CD14-positive monocyte (primary cell): ENCODE data around the gene ZNF335. TPM values are rescaled to one million over a fixed set of nuclear protein-coding genes. Genes with fewer than 3 reads are reported as not detected.

Experiments
- DNase-seq, 3 donors: peaks; one replicate each; pipeline ENCODE4 v3.0.0-alpha.2; 2011 to 2022
- H2AFZ ChIP-seq: 2 replicates; pipeline ENCODE4 v1.6.0; 2012; ENCODE audit warnings: mild to moderate bottlenecking, low read depth, low read length, inconsistent platforms; ENCODE audit not compliant: insufficient read depth, poor library complexity, severe bottlenecking
- H3K27ac ChIP-seq, 2 donors: 1 replicate in 1 of 2; 2 replicates in 1 of 2; pipeline ENCODE4 v1.5.1; 2012 to 2013; ENCODE audit warnings: low read length in 2 of 2, control low read depth in 1 of 2, inconsistent platforms in 1 of 2, low read depth in 1 of 2, mild to moderate bottlenecking in 1 of 2
- H3K27me3 ChIP-seq, 2 donors: one replicate each; pipeline versions ENCODE4 v1.6.0 to v1.6.1; 2011 to 2013; ENCODE audit warnings: low read length in 2 of 2; ENCODE audit not compliant: control insufficient read depth in 2 of 2, insufficient read depth in 2 of 2
- H3K36me3 ChIP-seq, 2 donors: replicated peaks in 1 of 2; 1 replicate in 1 of 2; 2 replicates in 1 of 2; pipeline versions ENCODE4 v1.5.1 to v1.6.1; 2012 to 2013; ENCODE audit warnings: low read length in 2 of 2, control low read depth in 1 of 2, inconsistent platforms in 1 of 2, mild to moderate bottlenecking in 1 of 2; ENCODE audit not compliant: insufficient read depth in 2 of 2, control insufficient read depth in 1 of 2
- H3K4me1 ChIP-seq, 2 donors: 1 replicate in 1 of 2; 2 replicates in 1 of 2; pipeline versions ENCODE4 v1.5.1 to v1.6.1; 2012 to 2013; ENCODE audit warnings: low read length in 2 of 2, control low read depth in 1 of 2, inconsistent platforms in 1 of 2, mild to moderate bottlenecking in 1 of 2, moderate library complexity in 1 of 2; ENCODE audit not compliant: insufficient read depth in 2 of 2, control insufficient read depth in 1 of 2
- H3K4me2 ChIP-seq: replicated peaks from 2 replicates; pipeline ENCODE3; 2012; ENCODE audit warnings: low read length, moderate library complexity, mild to moderate bottlenecking; ENCODE audit not compliant: poor library complexity, severe bottlenecking; ENCODE audit errors: extremely low read depth
- H3K4me3 ChIP-seq, 3 experiments: fragments of 200-600 bp in 1 of 3; sonication (generic) in 1 of 3; replicated peaks in 1 of 3; 1 replicate in 2 of 3; 2 replicates in 1 of 3; pipeline ENCODE4 v1.5.1; 2011 to 2013; ENCODE audit warnings: low read length in 3 of 3, mild to moderate bottlenecking in 3 of 3, control low read depth in 2 of 3, low read depth in 2 of 3, inconsistent platforms in 1 of 3, moderate library complexity in 1 of 3
- H3K79me2 ChIP-seq: 2 replicates; pipeline ENCODE4 v1.6.0; 2012; ENCODE audit warnings: mild to moderate bottlenecking, control low read depth, inconsistent platforms, low read length, moderate library complexity; ENCODE audit not compliant: insufficient read depth
- H3K9ac ChIP-seq: 2 replicates; pipeline ENCODE4 v1.6.0; 2017; ENCODE audit warnings: low read length, mild to moderate bottlenecking; ENCODE audit not compliant: insufficient read depth, poor library complexity, severe bottlenecking
- H3K9me3 ChIP-seq, 2 donors: replicated peaks in 1 of 2; 1 replicate in 1 of 2; 2 replicates in 1 of 2; pipeline versions ENCODE4 v1.5.1 to v1.6.1; 2012 to 2013; ENCODE audit warnings: low read length in 2 of 2, control low read depth in 1 of 2; ENCODE audit not compliant: control insufficient read depth in 1 of 2, insufficient read depth in 1 of 2
- H4K20me1 ChIP-seq: 2 replicates; pipeline ENCODE4 v1.6.0; 2012; ENCODE audit warnings: mild to moderate bottlenecking, low read length, control low read depth, moderate library complexity; ENCODE audit not compliant: insufficient read depth
- H3K27ac Mint-ChIP-seq, 7 donors: one replicate each; pipeline ENCODE4 v1.8.0; 2020; ENCODE audit warnings: mild to moderate bottlenecking in 7 of 7, mixed read lengths in 7 of 7, moderate library complexity in 6 of 7, inconsistent platforms in 2 of 7
- H3K27me3 Mint-ChIP-seq, 3 donors: one replicate each; pipeline ENCODE4 v1.8.0; 2021 to 2022; ENCODE audit warnings: low read depth in 3 of 3, mild to moderate bottlenecking in 3 of 3, mixed read lengths in 3 of 3, moderate library complexity in 3 of 3, inconsistent platforms in 1 of 3
- H3K36me3 Mint-ChIP-seq, 2 donors: one replicate each; pipeline ENCODE4 v1.8.0; 2020; ENCODE audit warnings: mixed read lengths in 2 of 2, inconsistent platforms in 1 of 2, mild to moderate bottlenecking in 1 of 2
- H3K4me1 Mint-ChIP-seq: one replicate; pipeline ENCODE4 v1.8.0; 2020; ENCODE audit warnings: mild to moderate bottlenecking, mixed read lengths
- H3K4me3 Mint-ChIP-seq, 2 donors: one replicate each; pipeline ENCODE4 v1.8.0; 2020; ENCODE audit warnings: mild to moderate bottlenecking in 2 of 2, mixed read lengths in 2 of 2, moderate library complexity in 1 of 2
- H3K9me3 Mint-ChIP-seq, 7 donors: one replicate each; pipeline ENCODE4 v1.8.0; 2020 to 2022; ENCODE audit warnings: mixed read lengths in 7 of 7, mild to moderate bottlenecking in 6 of 7, moderate library complexity in 6 of 7, inconsistent platforms in 2 of 7
- CTCF ChIP-seq: fragments of 200-600 bp; IDR thresholded peaks from one replicate; pipeline ENCODE4 v1.8.0; 2022; ENCODE audit warnings: antibody characterized with exemption, mild to moderate bottlenecking
- WGBS: methylation state at CpG from one replicate; pipeline ENCODE4 v1.1.5; 2013; ENCODE audit warnings: missing lambda C conversion rate; ENCODE audit not compliant: insufficient coverage; 5-methylcytosine and 5-hydroxymethylcytosine counted together
- intact Hi-C, 2 donors: fragments of 100-400 bp; cut with micrococcal nuclease; formaldehyde crosslinking; loops; one replicate each; pipeline versions ENCODE4 v1.15.0 to v1.15.1; 2023
- polyA plus RNA-seq, 3 donors: library from polyadenylated mRNA; depleted of rRNA in 1 of 3; unstranded in 2 of 3; stranded (reverse) in 1 of 3; fragments of 300-500 nt in 2 of 3; fragments of >200 nt in 1 of 3; fragmentation: Illumina TruSeq in 2 of 3; gene quantifications; 1 replicate in 2 of 3; 2 replicates in 1 of 3; pipeline ENCODE4 v1.2.3, GENCODE V29; 2012 to 2021

ZNF335 gene
- polyA plus RNA-seq, 3 donors = 2.7 to 39.6 (median 3.1) TPM

- intact Hi-C loops = no loop called here
- Mint-ChIP-seq H3K9me3 (peaks cover 0 to 3% (median 0%) of the 10 kb centered on the region in 7 donors), H3K4me3 (peak overlapping the region in 1 of 2 donors; percentile 47), H3K27me3 (peaks cover 2 to 3% (median 2%) of the 10 kb centered on the region in 3 donors), H3K4me1 (peaks cover 39% of the 10 kb centered on the region), H3K27ac (peak overlapping the region in 1 of 7 donors; percentile 27), H3K36me3 (peaks cover 0 to 1% of the 10 kb centered on the region in 2 donors)
- Histone ChIP-seq H3K4me2 (no peak overlapping the region), H2AFZ (no peak overlapping the region), H3K9me3 (no peaks in the 10 kb centered on the region), H3K4me3 (no peak overlapping the region), H3K79me2 (no peaks in the 10 kb centered on the region), H3K36me3 (no peaks in the 10 kb centered on the region), H3K9ac (no peak overlapping the region), H3K27ac (no peak overlapping the region), H3K27me3 (no peaks in the 10 kb centered on the region), H4K20me1 (no peaks in the 10 kb centered on the region), H3K4me1 (peaks cover 37 to 38% of the 10 kb centered on the region in 2 donors)
- DNase-seq = no peak
- no peak for TF ChIP-seq CTCF
- WGBS = 97% methylated on average over 2 of the region's 2 CpGs
Observed at GRCh38 chr20:45908084-45908483, 63.9 kb downstream of the ZNF335 start.

GRCh38 chr20:45907219-45907948, 64.6 kb downstream of the ZNF335 start:
- H3K9ac ChIP-seq = no peak overlapping the region
- H3K27ac ChIP-seq = no peak overlapping the region
- H3K27ac Mint-ChIP-seq = no peak overlapping the region

More at GRCh38 chr20:45907219-45907948, 64.6 kb downstream of the ZNF335 start:
- Histone ChIP-seq H3K4me3 (no peak overlapping the region), H2AFZ (no peak overlapping the region), H3K9me3 (no peaks in the 10 kb centered on the region), H3K27me3 (no peaks in the 10 kb centered on the region), H3K79me2 (no peaks in the 10 kb centered on the region), H3K36me3 (no peaks in the 10 kb centered on the region), H3K4me2 (no peak overlapping the region), H3K4me1 (peaks cover 30 to 31% of the 10 kb centered on the region in 2 donors), H4K20me1 (no peaks in the 10 kb centered on the region)
- intact Hi-C loops = no loop called here
- H3K27me3 Mint-ChIP-seq = peaks cover 1 to 2% (median 2%) of the 10 kb centered on the region in 3 donors
- peaks cover 0 to 3% (median 0%) of the 10 kb centered on the region in 7 donors for H3K9me3 Mint-ChIP-seq
- no peak overlapping the region for H3K4me3 Mint-ChIP-seq
- WGBS = 95% methylated on average over 12 of the region's 17 CpGs
- no peak for DNase-seq
- H3K36me3 Mint-ChIP-seq = peaks cover 0 to 1% of the 10 kb centered on the region in 2 donors
- H3K4me1 Mint-ChIP-seq = peaks cover 36% of the 10 kb centered on the region
- TF ChIP-seq CTCF = no peak
